CD4-positive, alpha-beta T cell treated with Interleukin-15 for 4 hours (primary cell): ENCODE results near the gene LOC101059915.

Source experiments
- DNase-seq: peaks from one replicate; pipeline ENCODE4 v3.0.0-alpha.2; 2020; ENCODE audit warnings: low spot score

Gene LOC101059915

GRCh38 chrX:71667328-71668247 lies at the start of gene LOC101059915:
Gene LOC101059915, plus strand, starts transcription at chrX:71667546.
- no peak for DNase-seq

GRCh38 chrX:71617742-71618141 lies 49.6 kb upstream of the LOC101059915 start:
- no peak for DNase-seq

GRCh38 chrX:71618303-71618721 lies 49.0 kb upstream of the LOC101059915 start, which contains the start of gene CXCR3:
Gene CXCR3, minus strand, starts transcription at chrX:71618511. Its CDS starts 62 bp downstream, at chrX:71618449.
- DNase-seq = peak; percentile 60

DNA sequence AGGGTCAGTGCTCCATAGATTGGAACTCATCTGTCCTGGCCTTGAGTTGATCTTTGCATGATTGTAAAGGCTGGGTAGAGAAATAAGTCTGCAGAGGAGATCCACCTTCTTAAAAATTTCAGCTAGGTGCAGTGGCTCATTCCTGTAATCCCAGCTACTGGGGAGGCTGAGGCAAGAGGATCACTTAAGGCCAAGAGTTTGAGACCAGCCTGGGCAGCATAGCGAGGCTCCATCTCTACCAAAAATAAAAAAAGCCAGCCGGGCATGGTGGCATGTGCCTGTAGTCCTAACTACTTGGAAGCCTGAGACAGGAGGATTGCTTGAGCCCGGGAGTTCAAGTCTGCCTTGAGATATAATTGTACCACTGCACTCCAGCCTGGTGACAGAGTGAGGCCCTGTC lies 48.6 kb upstream of the LOC101059915 start:
- DNase-seq = no peak

DNA sequence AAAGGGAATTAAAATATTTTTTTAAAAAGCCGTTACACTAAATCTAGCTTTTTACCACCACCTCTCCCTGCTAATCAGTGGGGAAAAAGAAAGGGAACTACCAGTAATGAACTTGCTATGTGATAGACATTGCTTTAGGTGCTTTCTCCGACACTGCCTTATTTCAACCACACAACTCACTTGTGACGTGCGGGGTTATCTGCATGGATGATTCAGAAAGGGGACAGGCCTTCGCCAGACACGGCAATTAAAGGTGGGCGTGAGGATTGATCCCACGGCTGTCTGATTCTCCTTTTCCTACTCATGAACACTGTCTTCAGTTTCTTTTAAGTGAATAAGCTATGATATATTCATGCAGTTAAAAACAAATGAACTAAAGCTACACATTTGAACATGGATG lies 48.2 kb upstream of the LOC101059915 start:
- DNase-seq = peak; percentile 50

- DNase-seq = no peak
Measured at GRCh38 chrX:71619986-71620385, 47.4 kb upstream of the LOC101059915 start.

DNA sequence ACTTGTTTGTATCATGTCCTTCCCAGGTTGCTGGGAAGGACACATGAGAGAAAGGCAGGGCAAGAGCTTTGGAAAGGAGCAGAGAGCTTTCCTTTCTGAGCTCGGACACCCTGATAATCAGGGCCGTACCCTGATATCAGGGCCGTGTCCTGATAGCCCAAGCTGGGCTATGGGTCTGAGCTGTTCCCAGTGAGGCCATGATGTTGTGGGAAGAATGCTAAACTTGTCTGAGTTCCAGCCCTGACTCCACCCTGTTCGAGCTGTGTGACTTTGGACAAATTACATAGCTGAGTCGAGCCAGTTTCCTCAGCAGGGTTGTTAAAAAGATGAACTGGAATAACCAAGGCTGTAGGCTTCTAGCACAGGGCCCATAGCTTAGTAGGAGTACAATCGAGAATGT lies 45.7 kb upstream of the LOC101059915 start:
- DNase-seq = no peak

DNA sequence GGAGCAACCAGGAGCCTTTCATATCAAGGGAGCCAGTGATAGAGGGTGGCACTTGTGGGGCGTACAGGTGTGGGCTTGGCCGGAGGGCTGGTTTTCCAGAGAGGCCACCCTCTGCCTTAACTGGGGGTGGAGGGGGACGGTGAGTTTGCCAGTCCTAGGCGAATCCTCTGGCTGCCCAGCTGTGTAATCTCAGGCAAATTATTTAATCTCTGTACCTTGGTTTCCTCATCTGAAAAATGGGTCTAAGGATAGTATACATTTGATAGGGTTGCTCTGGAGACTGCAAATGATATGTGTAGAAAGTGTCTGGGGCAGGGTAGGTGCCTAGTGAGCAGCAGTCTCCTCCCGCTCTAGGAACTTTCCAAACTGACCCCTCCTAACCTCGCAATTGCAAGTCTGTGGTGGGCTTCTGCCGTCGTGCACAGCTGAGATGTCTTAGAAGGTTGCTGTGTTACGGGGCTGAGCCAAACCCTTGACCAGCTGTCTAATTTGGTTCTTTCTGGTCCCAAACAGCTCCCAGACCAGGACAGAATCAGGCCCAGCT lies 45.2 kb upstream of the LOC101059915 start:
- DNase-seq = no peak

- peak; percentile 76 for DNase-seq
Measured at GRCh38 chrX:71622576-71623450, 44.5 kb upstream of the LOC101059915 start.

- DNase-seq = no peak
Measured at GRCh38 chrX:71623714-71624113, 43.6 kb upstream of the LOC101059915 start.

- DNase-seq = no peak
Measured at GRCh38 chrX:71625471-71625870, 41.9 kb upstream of the LOC101059915 start.

DNA sequence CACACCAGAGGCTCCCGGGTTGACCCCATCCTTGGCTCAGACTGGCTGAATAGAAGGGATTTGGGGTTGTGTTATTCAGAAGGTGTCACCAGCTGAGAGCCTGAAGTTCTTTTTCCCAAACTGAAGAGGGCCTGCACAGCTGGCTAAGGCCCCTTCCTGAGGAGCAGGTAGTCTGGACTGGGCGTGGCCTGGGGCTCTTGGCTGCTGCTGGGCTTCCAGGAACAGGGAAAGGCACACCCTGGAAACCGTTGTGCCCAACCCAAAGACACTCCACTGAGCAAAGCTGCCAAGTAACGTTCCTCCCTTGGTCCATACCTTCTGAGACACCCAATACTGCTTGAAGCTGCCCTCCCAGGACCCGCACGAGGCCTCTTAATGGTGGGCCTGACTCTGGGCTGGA lies 40.8 kb upstream of the LOC101059915 start:
- no peak for DNase-seq

GRCh38 chrX:71627588-71628404 lies 39.5 kb upstream of the LOC101059915 start:
- DNase-seq = no peak

- DNase-seq = no peak
Measured at GRCh38 chrX:71629467-71629866, 37.9 kb upstream of the LOC101059915 start.

DNA sequence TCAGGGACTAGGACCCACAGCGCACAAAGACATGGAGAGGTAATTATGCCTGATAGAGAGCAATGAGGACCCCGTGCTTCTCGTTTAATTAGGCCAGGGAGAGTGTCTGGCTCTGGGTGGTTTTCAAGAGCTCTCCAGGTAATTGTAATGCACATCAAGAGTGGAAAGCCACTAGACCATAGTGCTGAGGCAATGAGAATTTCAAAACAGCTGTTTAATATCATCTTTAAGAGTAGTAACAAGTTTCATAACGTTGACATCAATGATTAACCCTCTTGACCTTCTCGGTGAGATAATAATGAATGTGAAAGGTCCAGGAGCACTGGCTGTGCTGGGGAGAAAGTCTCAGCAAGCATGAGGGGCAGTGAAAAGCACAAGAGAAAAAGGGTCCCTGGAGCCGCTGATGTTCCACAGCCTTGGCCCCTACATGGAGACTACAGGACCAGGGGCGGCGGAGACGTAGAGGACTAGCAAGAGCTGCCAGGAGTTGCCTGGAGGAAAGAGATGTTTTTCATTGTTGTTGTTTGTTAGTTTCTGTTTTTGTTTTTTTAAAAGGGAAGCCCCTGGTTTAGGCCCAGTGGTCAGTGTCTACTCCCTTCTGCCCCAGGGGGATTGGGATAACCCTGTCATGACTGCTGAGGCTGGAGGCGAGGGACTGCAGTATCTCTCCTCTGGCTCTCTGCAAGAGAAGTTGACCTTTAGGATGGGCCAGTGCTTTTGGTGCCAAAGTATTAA lies 34.3 kb upstream of the LOC101059915 start:
- DNase-seq = no peak

DNA sequence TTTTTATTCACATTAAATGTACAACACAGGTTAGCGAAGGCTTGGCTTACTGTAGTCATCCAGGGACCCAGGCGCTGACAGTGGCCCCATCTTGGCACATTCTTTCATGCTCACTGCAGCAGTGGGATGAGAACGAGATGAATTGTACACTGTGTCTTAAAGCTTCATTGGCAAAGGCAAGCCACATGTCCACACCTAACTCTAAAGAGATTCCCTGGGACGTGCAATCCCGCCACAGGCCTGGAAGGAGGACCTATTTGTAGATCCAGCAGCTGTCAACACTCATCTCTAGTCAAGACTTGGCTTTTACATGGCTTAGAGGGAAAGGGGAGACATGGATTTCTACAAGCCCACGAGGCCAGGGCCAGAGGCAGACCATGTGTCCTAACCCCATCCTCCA lies 33.0 kb upstream of the LOC101059915 start:
- DNase-seq = no peak

GRCh38 chrX:71636438-71637252 lies 30.7 kb upstream of the LOC101059915 start:
- DNase-seq = peak; percentile 21

GRCh38 chrX:71637253-71637618 lies 30.1 kb upstream of the LOC101059915 start:
- DNase-seq = no peak

DNA sequence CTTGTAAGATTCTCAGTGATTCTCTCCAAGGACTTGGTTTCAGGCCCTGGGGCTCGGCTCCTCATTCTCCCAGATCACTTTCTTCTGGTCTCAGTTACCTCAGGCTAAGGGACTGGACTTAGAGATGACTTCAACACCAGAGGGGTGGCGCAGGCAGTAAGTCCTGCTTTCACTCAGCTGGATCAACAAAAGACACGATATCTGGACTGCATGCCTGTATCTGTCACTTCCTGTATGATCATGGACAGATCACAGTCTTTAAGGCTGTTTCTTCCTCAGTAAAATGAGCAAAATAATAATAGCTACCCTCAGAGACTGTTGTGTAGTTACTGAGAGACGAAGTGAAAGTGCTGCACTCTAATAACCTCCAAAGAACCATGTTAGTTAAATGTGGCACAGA lies 29.5 kb upstream of the LOC101059915 start:
- no peak for DNase-seq

DNA sequence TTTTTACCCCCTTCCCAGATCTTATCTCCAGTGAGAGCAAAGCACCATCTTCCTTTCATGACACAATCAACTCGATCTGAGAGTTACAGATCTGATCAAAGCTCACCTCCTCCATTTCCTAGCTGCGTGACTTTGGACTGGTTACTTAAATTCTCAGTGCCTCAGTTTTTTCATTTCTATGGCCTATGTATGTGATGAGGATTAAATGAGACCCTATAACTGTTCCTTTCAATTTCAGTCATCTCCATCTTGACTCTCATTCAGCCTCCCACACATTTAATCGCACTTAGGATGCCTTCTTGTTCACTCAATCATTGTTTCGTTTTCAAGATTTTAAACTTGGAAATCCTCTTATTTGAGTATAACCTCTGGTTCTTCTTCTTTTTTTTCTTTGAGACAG lies 28.9 kb upstream of the LOC101059915 start:
- no peak for DNase-seq
